ENCODE data around the gene AFAP1L1. TPM values are rescaled to one million over a fixed set of nuclear protein-coding genes. Genes with fewer than 3 reads are reported as not detected.

AFAP1L1 gene
- total and polyA plus RNA-seq, 9 of the 15 experiments (the other 6 are each of a cell fraction or from before 2014, with no cell fraction given): 0.01 to 0.12 (median 0.03) TPM; not detected in 4

DNA sequence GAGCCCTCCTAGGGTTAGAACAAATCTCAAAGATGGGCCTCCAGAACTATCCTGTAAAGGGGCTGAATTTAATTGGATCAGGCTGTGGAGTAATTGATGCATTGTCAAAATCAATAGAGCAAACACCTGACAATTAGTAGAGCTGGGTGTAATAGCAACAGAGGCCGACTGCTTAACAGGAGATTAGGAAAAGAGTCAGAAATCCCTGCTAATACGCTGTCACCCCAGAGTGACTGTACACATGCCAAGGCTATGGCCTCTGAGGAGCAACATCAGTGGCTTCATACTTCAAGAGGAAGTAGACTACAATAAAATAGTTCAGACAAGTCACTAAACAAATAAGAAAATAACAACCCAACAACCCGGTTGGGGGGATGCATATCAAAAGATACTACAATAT is 55.0 kb downstream of the AFAP1L1 start:
- no TSS peak for BruUV-seq (replicated peaks)
- ChIA-PET POLR2A (interaction anchor here (0.6 kb wide), 1 partner anchor 39 kb away, joined by 3 read pairs; no protein-coding TSS in a partner anchor), CTCF (ENCODE audit: low intra/inter-chr PET ratio) (no interaction called here)
- H3K36me3 ChIP-seq (ENCODE audit: control insufficient read depth, insufficient read depth, low read length): no peaks in the 10 kb centered on the region
- FAIRE-seq (no peak), ATAC-seq (no peak), DNase-seq (ENCODE audit: extremely low read depth in 1 of 4, low spot score in 3 of 4) (no peak)
- intact Hi-C loops (cut with micrococcal nuclease) (no loop called here), in situ Hi-C loops (cut with MboI) (no loop called here)
- H3K9me3 ChIP-seq (replicated peaks; ENCODE audit: control insufficient read depth, insufficient read depth, low read depth, low read length): no peaks in the 10 kb centered on the region
- no peak overlapping the region for H3K27ac ChIP-seq (ENCODE audit: extremely low read depth, low read depth, low read length)
- no peaks in the 10 kb centered on the region for H3K79me2 ChIP-seq (ENCODE audit: control insufficient read depth, insufficient read depth, low read length)
- no peaks in the 10 kb centered on the region for H4K20me1 ChIP-seq (replicated peaks; ENCODE audit: control insufficient read depth, insufficient read depth, low read length)
- H3K4me2 ChIP-seq (ENCODE audit: insufficient read depth, low read length): no peak overlapping the region
- H2AFZ ChIP-seq (ENCODE audit: low read depth, low read length): no peak overlapping the region
- H3K9me1 ChIP-seq (ENCODE audit: control insufficient read depth, insufficient read depth, low read length): no peaks in the 10 kb centered on the region
- peaks cover 7% of the 10 kb centered on the region in 2 experiments; a peak in 4 of 5 replicates for H3K4me1 ChIP-seq (replicated peaks in 1 of 2; ENCODE audit: control insufficient read depth in 2 of 2, insufficient read depth in 2 of 2, low read length in 2 of 2)
- no peak overlapping the region for H3K9ac ChIP-seq (ENCODE audit: insufficient read depth in 1 of 2, low read depth in 2 of 2, low read length in 2 of 2)
- H3K27me3 ChIP-seq (ENCODE audit: control insufficient read depth in 2 of 2, insufficient read depth in 2 of 2, low read length in 2 of 2): no peaks in the 10 kb centered on the region
- H3K4me3 ChIP-seq: no peak overlapping the region
- 43% methylated on average over 3 of the region's 3 CpGs for WGBS (ENCODE audit: insufficient coverage, low coverage, missing lambda C conversion rate)
- TF ChIP-seq, protein P1, sequence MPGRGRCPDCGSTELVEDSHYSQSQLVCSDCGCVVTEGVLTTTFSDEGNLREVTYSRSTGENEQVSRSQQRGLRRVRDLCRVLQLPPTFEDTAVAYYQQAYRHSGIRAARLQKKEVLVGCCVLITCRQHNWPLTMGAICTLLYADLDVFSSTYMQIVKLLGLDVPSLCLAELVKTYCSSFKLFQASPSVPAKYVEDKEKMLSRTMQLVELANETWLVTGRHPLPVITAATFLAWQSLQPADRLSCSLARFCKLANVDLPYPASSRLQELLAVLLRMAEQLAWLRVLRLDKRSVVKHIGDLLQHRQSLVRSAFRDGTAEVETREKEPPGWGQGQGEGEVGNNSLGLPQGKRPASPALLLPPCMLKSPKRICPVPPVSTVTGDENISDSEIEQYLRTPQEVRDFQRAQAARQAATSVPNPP (IDR thresholded peaks at IDR 0.05; ENCODE audit: borderline replicate concordance, insufficient read depth, insufficient read length): no peak
- TF ChIP-seq SPI1 (IDR thresholded peaks at IDR 0.05; ENCODE audit: borderline replicate concordance, low read depth, low read length) (no peak), CHCHD3 (CRISPR knock-in tag; IDR thresholded peaks at IDR 0.05) (no peak), RFX1 (IDR thresholded peaks at IDR 0.05) (no peak), ZNF766 (CRISPR knock-in tag; conservative IDR thresholded peaks at IDR 0.05) (no peak), ZFP36 (IDR thresholded peaks at IDR 0.05; ENCODE audit: low read depth, low read length, partially characterized antibody) (no peak), ADNP (tag; IDR thresholded peaks at IDR 0.05) (no peak), SREBF2 (CRISPR knock-in tag; IDR thresholded peaks at IDR 0.05) (no peak), ETS2 (tag; IDR thresholded peaks at IDR 0.05; ENCODE audit: borderline replicate concordance, poor library complexity, severe bottlenecking) (no peak), SP1 (CRISPR knock-in tag; IDR thresholded peaks at IDR 0.05) (no peak), ZC3H8 (IDR thresholded peaks at IDR 0.05) (no peak), ATF7 (IDR thresholded peaks at IDR 0.05) (no peak), TAF15 (IDR thresholded peaks at IDR 0.05; ENCODE audit: low read depth, low read length) (no peak), TCFL5 (CRISPR knock-in tag; conservative IDR thresholded peaks at IDR 0.05) (no peak), GATA2 (CRISPR knock-in tag; IDR thresholded peaks at IDR 0.05) (no peak)
- TF ChIP-seq, protein P2, sequence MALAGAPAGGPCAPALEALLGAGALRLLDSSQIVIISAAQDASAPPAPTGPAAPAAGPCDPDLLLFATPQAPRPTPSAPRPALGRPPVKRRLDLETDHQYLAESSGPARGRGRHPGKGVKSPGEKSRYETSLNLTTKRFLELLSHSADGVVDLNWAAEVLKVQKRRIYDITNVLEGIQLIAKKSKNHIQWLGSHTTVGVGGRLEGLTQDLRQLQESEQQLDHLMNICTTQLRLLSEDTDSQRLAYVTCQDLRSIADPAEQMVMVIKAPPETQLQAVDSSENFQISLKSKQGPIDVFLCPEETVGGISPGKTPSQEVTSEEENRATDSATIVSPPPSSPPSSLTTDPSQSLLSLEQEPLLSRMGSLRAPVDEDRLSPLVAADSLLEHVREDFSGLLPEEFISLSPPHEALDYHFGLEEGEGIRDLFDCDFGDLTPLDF (CRISPR knock-in tag; IDR thresholded peaks at IDR 0.05): no peak
- TF ChIP-seq, protein P3, sequence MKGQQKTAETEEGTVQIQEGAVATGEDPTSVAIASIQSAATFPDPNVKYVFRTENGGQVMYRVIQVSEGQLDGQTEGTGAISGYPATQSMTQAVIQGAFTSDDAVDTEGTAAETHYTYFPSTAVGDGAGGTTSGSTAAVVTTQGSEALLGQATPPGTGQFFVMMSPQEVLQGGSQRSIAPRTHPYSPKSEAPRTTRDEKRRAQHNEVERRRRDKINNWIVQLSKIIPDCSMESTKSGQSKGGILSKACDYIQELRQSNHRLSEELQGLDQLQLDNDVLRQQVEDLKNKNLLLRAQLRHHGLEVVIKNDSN (CRISPR knock-in tag; IDR thresholded peaks at IDR 0.05): no peak
- TF ChIP-seq, protein P4, sequence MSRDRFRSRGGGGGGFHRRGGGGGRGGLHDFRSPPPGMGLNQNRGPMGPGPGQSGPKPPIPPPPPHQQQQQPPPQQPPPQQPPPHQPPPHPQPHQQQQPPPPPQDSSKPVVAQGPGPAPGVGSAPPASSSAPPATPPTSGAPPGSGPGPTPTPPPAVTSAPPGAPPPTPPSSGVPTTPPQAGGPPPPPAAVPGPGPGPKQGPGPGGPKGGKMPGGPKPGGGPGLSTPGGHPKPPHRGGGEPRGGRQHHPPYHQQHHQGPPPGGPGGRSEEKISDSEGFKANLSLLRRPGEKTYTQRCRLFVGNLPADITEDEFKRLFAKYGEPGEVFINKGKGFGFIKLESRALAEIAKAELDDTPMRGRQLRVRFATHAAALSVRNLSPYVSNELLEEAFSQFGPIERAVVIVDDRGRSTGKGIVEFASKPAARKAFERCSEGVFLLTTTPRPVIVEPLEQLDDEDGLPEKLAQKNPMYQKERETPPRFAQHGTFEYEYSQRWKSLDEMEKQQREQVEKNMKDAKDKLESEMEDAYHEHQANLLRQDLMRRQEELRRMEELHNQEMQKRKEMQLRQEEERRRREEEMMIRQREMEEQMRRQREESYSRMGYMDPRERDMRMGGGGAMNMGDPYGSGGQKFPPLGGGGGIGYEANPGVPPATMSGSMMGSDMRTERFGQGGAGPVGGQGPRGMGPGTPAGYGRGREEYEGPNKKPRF (IDR thresholded peaks at IDR 0.05; ENCODE audit: low read depth, low read length): no peak

All from K562 (cell line).